WTC11 (cell line): ENCODE data around the gene TSBP1.

Source experiments
- CREB1 ChIP-seq: sonication (generic); formaldehyde crosslinking; IDR thresholded peaks from 2 replicates; pipeline ENCODE4 v1.8.0; 2023; ENCODE audit warnings: mild to moderate bottlenecking, missing genetic modification reagents
- IRF2 ChIP-seq: sonication (generic); formaldehyde crosslinking; IDR thresholded peaks from 2 replicates; pipeline ENCODE4 v1.8.0; 2022; ENCODE audit warnings: low read depth, missing genetic modification reagents, borderline replicate concordance
- JUN ChIP-seq: sonication (generic); formaldehyde crosslinking; IDR thresholded peaks from 2 replicates; pipeline ENCODE4 v1.8.0; 2023; ENCODE audit warnings: mild to moderate bottlenecking, missing genetic modification reagents
- NFYB ChIP-seq: sonication (generic); formaldehyde crosslinking; conservative IDR thresholded peaks from 2 replicates; pipeline ENCODE4 v1.8.0; 2022; ENCODE audit warnings: low read depth, missing genetic modification reagents
- SP1 ChIP-seq: sonication (generic); formaldehyde crosslinking; conservative IDR thresholded peaks from 2 replicates; pipeline ENCODE4 v1.8.1; 2022; ENCODE audit warnings: missing genetic modification reagents
- USF2 ChIP-seq: sonication (generic); formaldehyde crosslinking; IDR thresholded peaks from 2 replicates; pipeline ENCODE4 v1.8.1; 2023; ENCODE audit warnings: mild to moderate bottlenecking, missing genetic modification reagents, moderate library complexity
- TF ChIP-seq, protein P1 (sequence below): sonication (generic); formaldehyde crosslinking; IDR thresholded peaks from 2 replicates; pipeline ENCODE4 v1.8.0; 2022; ENCODE audit warnings: mild to moderate bottlenecking, missing genetic modification reagents
- TF ChIP-seq, protein P2 (sequence below): fragments of 200-600 bp; IDR thresholded peaks from 2 replicates; pipeline ENCODE4 v1.8.0; 2022; ENCODE audit warnings: antibody characterized with exemption

DNA sequence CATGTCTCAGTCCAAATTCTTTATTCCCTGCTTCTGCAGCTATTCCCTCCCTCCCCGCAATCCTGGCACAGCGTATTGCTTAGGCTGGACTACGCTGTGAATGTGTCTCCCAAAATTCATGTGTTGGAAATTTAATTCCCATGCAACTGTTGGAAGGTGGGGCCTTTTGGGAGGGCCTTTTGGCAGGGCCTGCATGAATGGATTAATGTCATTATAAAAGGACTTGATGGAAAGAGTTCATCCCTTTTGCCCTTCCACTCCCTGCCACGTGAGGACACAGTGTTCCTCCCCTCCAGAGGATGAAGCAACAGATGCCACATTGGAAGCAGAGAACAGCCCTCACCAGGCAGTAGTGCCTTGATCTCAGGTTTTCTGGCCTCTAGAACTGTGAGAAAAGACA lies 127.4 kb downstream of the TSBP1 start:
- no peak for TF ChIP-seq SP1 (CRISPR knock-in tag)
- no peak for TF ChIP-seq CREB1 (CRISPR knock-in tag)
- no peak for TF ChIP-seq IRF2
- TF ChIP-seq, protein P1, sequence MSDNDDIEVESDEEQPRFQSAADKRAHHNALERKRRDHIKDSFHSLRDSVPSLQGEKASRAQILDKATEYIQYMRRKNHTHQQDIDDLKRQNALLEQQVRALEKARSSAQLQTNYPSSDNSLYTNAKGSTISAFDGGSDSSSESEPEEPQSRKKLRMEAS (CRISPR knock-in tag) = no peak
- TF ChIP-seq, protein P2, sequence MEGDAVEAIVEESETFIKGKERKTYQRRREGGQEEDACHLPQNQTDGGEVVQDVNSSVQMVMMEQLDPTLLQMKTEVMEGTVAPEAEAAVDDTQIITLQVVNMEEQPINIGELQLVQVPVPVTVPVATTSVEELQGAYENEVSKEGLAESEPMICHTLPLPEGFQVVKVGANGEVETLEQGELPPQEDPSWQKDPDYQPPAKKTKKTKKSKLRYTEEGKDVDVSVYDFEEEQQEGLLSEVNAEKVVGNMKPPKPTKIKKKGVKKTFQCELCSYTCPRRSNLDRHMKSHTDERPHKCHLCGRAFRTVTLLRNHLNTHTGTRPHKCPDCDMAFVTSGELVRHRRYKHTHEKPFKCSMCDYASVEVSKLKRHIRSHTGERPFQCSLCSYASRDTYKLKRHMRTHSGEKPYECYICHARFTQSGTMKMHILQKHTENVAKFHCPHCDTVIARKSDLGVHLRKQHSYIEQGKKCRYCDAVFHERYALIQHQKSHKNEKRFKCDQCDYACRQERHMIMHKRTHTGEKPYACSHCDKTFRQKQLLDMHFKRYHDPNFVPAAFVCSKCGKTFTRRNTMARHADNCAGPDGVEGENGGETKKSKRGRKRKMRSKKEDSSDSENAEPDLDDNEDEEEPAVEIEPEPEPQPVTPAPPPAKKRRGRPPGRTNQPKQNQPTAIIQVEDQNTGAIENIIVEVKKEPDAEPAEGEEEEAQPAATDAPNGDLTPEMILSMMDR = no peak
- TF ChIP-seq USF2 = no peak
- no peak for TF ChIP-seq JUN
- no peak for TF ChIP-seq NFYB (CRISPR knock-in tag)
